Activated CD8-positive, alpha-beta T cell treated with anti-CD3 and anti-CD28 coated beads, Interleukin-2, amount 10 ng/mL, durations not matched to agents 7 days and 5 days (primary cell): ENCODE data around the gene TFAP2E. TPM values are rescaled to one million over a fixed set of nuclear protein-coding genes. Genes with fewer than 3 reads are reported as not detected.

Experiments used
- ATAC-seq: fragments of 150-1000 bp; cut with Tn5 transposase; one replicate; pipeline ENCODE4 v1.10.0; 2021; ENCODE audit warnings: moderate library complexity
- CTCF ChIA-PET: fragments of 350-600 bp; sonication (Branson Sonifier 250); formaldehyde crosslinking; loops from one replicate; lab custom pipeline; 2021; ENCODE audit warnings: antibody characterized with exemption; lab: Charles Lee
- POLR2A ChIA-PET: fragments of 350-600 bp; sonication (Branson Sonifier 250); formaldehyde crosslinking; loops from one replicate; lab custom pipeline; 2021; ENCODE audit warnings: antibody characterized with exemption; lab: Charles Lee
- DNase-seq: peaks from one replicate; pipeline ENCODE4 v3.0.0-alpha.2; 2020
- H3K27ac Mint-ChIP-seq: one replicate; pipeline ENCODE4 v1.8.0; 2021; ENCODE audit warnings: mild to moderate bottlenecking, mixed read lengths
- H3K27me3 Mint-ChIP-seq: one replicate; pipeline ENCODE4 v1.8.0; 2021; ENCODE audit warnings: low read depth, mixed read lengths
- H3K36me3 Mint-ChIP-seq: one replicate; pipeline ENCODE4 v1.8.0; 2021; ENCODE audit warnings: low read depth, mixed read lengths
- H3K4me1 Mint-ChIP-seq: one replicate; pipeline ENCODE4 v1.8.0; 2021; ENCODE audit warnings: low read depth, mixed read lengths
- H3K4me3 Mint-ChIP-seq: one replicate; pipeline ENCODE4 v1.8.0; 2021; ENCODE audit warnings: mild to moderate bottlenecking, mixed read lengths
- H3K9me3 Mint-ChIP-seq: one replicate; pipeline ENCODE4 v1.8.0; 2022; ENCODE audit warnings: mixed read lengths; ENCODE audit not compliant: insufficient read depth
- total RNA-seq, 2 experiments: library from RNA; stranded (reverse); gene quantifications; one replicate each; pipeline ENCODE4 v1.2.3, GENCODE V29; 2021

TFAP2E gene
- total RNA-seq, 2 experiments from 2014 or later = 1.0 to 1.1 TPM

GRCh38 chr1:35599411-35599810 is 26.3 kb downstream of the TFAP2E start:
- POLR2A ChIA-PET = no interaction called here
- no peak for DNase-seq
- no peak overlapping the region for H3K27ac Mint-ChIP-seq

GRCh38 chr1:35600593-35600992 is 27.5 kb downstream of the TFAP2E start:
- CTCF ChIA-PET = interaction anchor here (0.6 to 1.0 kb wide), 2 partner anchors 14 to 32 kb away, joined by 3 read pairs; no protein-coding TSS in a partner anchor
- H3K27ac Mint-ChIP-seq = no peak overlapping the region
- no peak overlapping the region for H3K4me3 Mint-ChIP-seq
- peaks cover under 1% of the 10 kb centered on the region for H3K4me1 Mint-ChIP-seq
- POLR2A ChIA-PET = no interaction called here
- ATAC-seq = no peak
- H3K36me3 Mint-ChIP-seq = peaks cover 48% of the 10 kb centered on the region
- H3K27me3 Mint-ChIP-seq = no peaks in the 10 kb centered on the region
- DNase-seq = no peak
- H3K9me3 Mint-ChIP-seq = no peaks in the 10 kb centered on the region

More at GRCh38 chr1:35599411-35599810, 26.3 kb downstream of the TFAP2E start:
- CTCF ChIA-PET = interaction anchor here (1.4 kb wide), 1 partner anchor 148 kb away, joined by 4 read pairs; no protein-coding TSS in a partner anchor
- Mint-ChIP-seq H3K4me1 (no peaks in the 10 kb centered on the region), H3K36me3 (peaks cover 38% of the 10 kb centered on the region), H3K4me3 (no peak overlapping the region), H3K27me3 (no peaks in the 10 kb centered on the region), H3K9me3 (no peaks in the 10 kb centered on the region)
- ATAC-seq = no peak

- Mint-ChIP-seq H3K27ac (no peak overlapping the region), H3K9me3 (no peaks in the 10 kb centered on the region), H3K4me3 (no peak overlapping the region), H3K27me3 (no peaks in the 10 kb centered on the region), H3K36me3 (peaks cover 65% of the 10 kb centered on the region), H3K4me1 (peaks cover 12% of the 10 kb centered on the region)
- no peak for ATAC-seq
- DNase-seq = no peak
- POLR2A ChIA-PET = no interaction called here
- CTCF ChIA-PET = interaction anchor here (0.8 to 1.8 kb wide), 3 partner anchors 35 to 112 kb away, joined by 3 to 5 read pairs (median 4); no protein-coding TSS in a partner anchor
These were observed 30.4 kb downstream of the TFAP2E start for GRCh38 chr1:35603468-35603867.

- Mint-ChIP-seq H3K27ac (peak overlapping the region; percentile 35), H3K27me3 (no peaks in the 10 kb centered on the region), H3K9me3 (no peaks in the 10 kb centered on the region), H3K4me3 (no peak overlapping the region), H3K4me1 (peaks cover 12% of the 10 kb centered on the region), H3K36me3 (peaks cover 68% of the 10 kb centered on the region)
- CTCF ChIA-PET = interaction anchor here (1.0 to 3.0 kb wide), 3 partner anchors 26 to 112 kb away, joined by 3 to 9 read pairs (median 4); no protein-coding TSS in a partner anchor
- no peak for DNase-seq
- ATAC-seq = no peak
- POLR2A ChIA-PET = no interaction called here
These were observed 30.8 kb downstream of the TFAP2E start for GRCh38 chr1:35603941-35604340.

GRCh38 chr1:35605071-35605866 is 32.2 kb downstream of the TFAP2E start:
- ChIA-PET CTCF (interaction anchor here (1.0 to 3.0 kb wide), 3 partner anchors 27 to 122 kb away, joined by 3 to 9 read pairs (median 3); no protein-coding TSS in a partner anchor), POLR2A (interaction anchor here (0.5 kb wide), 1 partner anchor 138 kb away, joined by 3 read pairs; no protein-coding TSS in a partner anchor)
- peaks cover 12% of the 10 kb centered on the region for H3K4me1 Mint-ChIP-seq
- no peak overlapping the region for H3K4me3 Mint-ChIP-seq
- no peaks in the 10 kb centered on the region for H3K27me3 Mint-ChIP-seq
- H3K27ac Mint-ChIP-seq = peak overlapping the region; percentile 22
- ATAC-seq = no peak
- no peak for DNase-seq
- H3K36me3 Mint-ChIP-seq = peaks cover 71% of the 10 kb centered on the region
- no peaks in the 10 kb centered on the region for H3K9me3 Mint-ChIP-seq

GRCh38 chr1:35605867-35606182 is 32.7 kb downstream of the TFAP2E start:
- peaks cover 69% of the 10 kb centered on the region for H3K36me3 Mint-ChIP-seq
- H3K9me3 Mint-ChIP-seq = no peaks in the 10 kb centered on the region
- ChIA-PET POLR2A (no interaction called here), CTCF (interaction anchor here (0.7 to 3.0 kb wide), 2 partner anchors 11 to 37 kb away, joined by 3 to 9 read pairs; no protein-coding TSS in a partner anchor)
- peaks cover 12% of the 10 kb centered on the region for H3K4me1 Mint-ChIP-seq
- DNase-seq (no peak), ATAC-seq (no peak)
- no peaks in the 10 kb centered on the region for H3K27me3 Mint-ChIP-seq
- peak overlapping the region; percentile 37 for H3K27ac Mint-ChIP-seq
- no peak overlapping the region for H3K4me3 Mint-ChIP-seq

- peaks cover 8% of the 10 kb centered on the region for H3K4me1 Mint-ChIP-seq
- H3K9me3 Mint-ChIP-seq = no peaks in the 10 kb centered on the region
- ChIA-PET CTCF (no interaction called here), POLR2A (no interaction called here)
- no peak for DNase-seq
- no peak overlapping the region for H3K4me3 Mint-ChIP-seq
- no peaks in the 10 kb centered on the region for H3K27me3 Mint-ChIP-seq
- ATAC-seq = no peak
- H3K27ac Mint-ChIP-seq = no peak overlapping the region
- H3K36me3 Mint-ChIP-seq = peaks cover 43% of the 10 kb centered on the region
These were observed 38.5 kb downstream of the TFAP2E start for GRCh38 chr1:35611655-35612054.

- peaks cover 34% of the 10 kb centered on the region for H3K36me3 Mint-ChIP-seq
- no peak overlapping the region for H3K4me3 Mint-ChIP-seq
- no peaks in the 10 kb centered on the region for H3K9me3 Mint-ChIP-seq
- ATAC-seq = no peak
- peaks cover 7% of the 10 kb centered on the region for H3K4me1 Mint-ChIP-seq
- POLR2A ChIA-PET = no interaction called here
- no peak overlapping the region for H3K27ac Mint-ChIP-seq
- CTCF ChIA-PET = interaction anchor here (1.1 kb wide), 1 partner anchor 15 kb away, joined by 3 read pairs; no protein-coding TSS in a partner anchor
- DNase-seq = no peak
- no peaks in the 10 kb centered on the region for H3K27me3 Mint-ChIP-seq
These were observed 42.3 kb downstream of the TFAP2E start for GRCh38 chr1:35615440-35615839.

GRCh38 chr1:35619237-35620121 is 46.4 kb downstream of the TFAP2E start:
- ChIA-PET POLR2A (interaction anchor here (1.0 kb wide), 1 partner anchor 150 kb away, joined by 4 read pairs; the partner anchor contains the start of gene CLSPN), CTCF (interaction anchor here (0.7 to 2.8 kb wide), 5 partner anchors 26 to 110 kb away, joined by 3 to 11 read pairs (median 4); no protein-coding TSS in a partner anchor)
- DNase-seq = no peak
- H3K9me3 Mint-ChIP-seq = no peaks in the 10 kb centered on the region
- no peak for ATAC-seq
- H3K27ac Mint-ChIP-seq = no peak overlapping the region
- no peak overlapping the region for H3K4me3 Mint-ChIP-seq
- peaks cover 33% of the 10 kb centered on the region for H3K36me3 Mint-ChIP-seq
- no peaks in the 10 kb centered on the region for H3K27me3 Mint-ChIP-seq
- H3K4me1 Mint-ChIP-seq = peaks cover 7% of the 10 kb centered on the region

- Mint-ChIP-seq H3K27me3 (no peaks in the 10 kb centered on the region), H3K27ac (no peak overlapping the region), H3K4me1 (peaks cover 2% of the 10 kb centered on the region), H3K4me3 (no peak overlapping the region), H3K36me3 (peaks cover 35% of the 10 kb centered on the region), H3K9me3 (no peaks in the 10 kb centered on the region)
- CTCF ChIA-PET = no interaction called here
- ATAC-seq (no peak), DNase-seq (no peak)
- POLR2A ChIA-PET = no interaction called here
These were observed 49.5 kb downstream of the TFAP2E start for GRCh38 chr1:35622510-35623178.

- DNase-seq = no peak
- Mint-ChIP-seq H3K27me3 (no peaks in the 10 kb centered on the region), H3K4me1 (peaks cover 2% of the 10 kb centered on the region), H3K4me3 (no peak overlapping the region), H3K36me3 (peaks cover 34% of the 10 kb centered on the region), H3K27ac (no peak overlapping the region), H3K9me3 (no peaks in the 10 kb centered on the region)
- POLR2A ChIA-PET = no interaction called here
- ATAC-seq = no peak
- CTCF ChIA-PET = no interaction called here
These were observed 50.7 kb downstream of the TFAP2E start for GRCh38 chr1:35623832-35624231.
